Muscle of leg (tissue), 11 donors: ENCODE results near the gene UAP1L1. TPM values are rescaled to one million over a fixed set of nuclear protein-coding genes. Genes with fewer than 3 reads are reported as not detected.

Source experiments
- DNase-seq: peaks from one replicate; pipeline ENCODE4 v3.0.0; 2013
- H3K27ac ChIP-seq: one replicate; pipeline ENCODE4 v1.5.1; 2013; ENCODE audit warnings: mild to moderate bottlenecking, low read length, control low read depth
- H3K27me3 ChIP-seq: one replicate; pipeline ENCODE4 v1.6.1; 2013; ENCODE audit warnings: low read length; ENCODE audit not compliant: control insufficient read depth, insufficient read depth
- H3K36me3 ChIP-seq: one replicate; pipeline ENCODE4 v1.6.1; 2013; ENCODE audit warnings: low read length; ENCODE audit not compliant: control insufficient read depth, insufficient read depth
- H3K4me1 ChIP-seq: one replicate; pipeline ENCODE4 v1.6.1; 2013; ENCODE audit warnings: low read length; ENCODE audit not compliant: control insufficient read depth, insufficient read depth
- H3K4me3 ChIP-seq: one replicate; pipeline ENCODE4 v1.5.1; 2013; ENCODE audit warnings: low read length, control low read depth
- H3K9me3 ChIP-seq: replicated peaks from 2 replicates; pipeline ENCODE4 v1.6.1; 2013; ENCODE audit warnings: low read depth, low read length; ENCODE audit not compliant: control insufficient read depth
- WGBS: methylation state at CpG from one replicate; pipeline ENCODE4 v1.1.5; 2013; ENCODE audit warnings: missing lambda C conversion rate; ENCODE audit not compliant: insufficient coverage; 5-methylcytosine and 5-hydroxymethylcytosine counted together
- polyA plus RNA-seq, 8 donors: library from polyadenylated mRNA; unstranded; fragments of 120-200 nt; gene quantifications; one replicate each; pipeline versions ENCODE4 v1.2.1 to v1.2.3, GENCODE V29; 2013; ENCODE audit warnings: inconsistent platforms in 1 of 8, low replicate concordance in 1 of 8; ENCODE audit not compliant: insufficient read length in 8 of 8, insufficient read depth in 1 of 8
- total RNA-seq: library from RNA; stranded (reverse); fragments of 120-200 nt; gene quantifications from one replicate; pipeline ENCODE4 v1.2.4, GENCODE V29; 2013

The UAP1L1 gene
- total and polyA plus RNA-seq, 9 donors: 1.8 to 3.8 (median 2.1) TPM

DNA sequence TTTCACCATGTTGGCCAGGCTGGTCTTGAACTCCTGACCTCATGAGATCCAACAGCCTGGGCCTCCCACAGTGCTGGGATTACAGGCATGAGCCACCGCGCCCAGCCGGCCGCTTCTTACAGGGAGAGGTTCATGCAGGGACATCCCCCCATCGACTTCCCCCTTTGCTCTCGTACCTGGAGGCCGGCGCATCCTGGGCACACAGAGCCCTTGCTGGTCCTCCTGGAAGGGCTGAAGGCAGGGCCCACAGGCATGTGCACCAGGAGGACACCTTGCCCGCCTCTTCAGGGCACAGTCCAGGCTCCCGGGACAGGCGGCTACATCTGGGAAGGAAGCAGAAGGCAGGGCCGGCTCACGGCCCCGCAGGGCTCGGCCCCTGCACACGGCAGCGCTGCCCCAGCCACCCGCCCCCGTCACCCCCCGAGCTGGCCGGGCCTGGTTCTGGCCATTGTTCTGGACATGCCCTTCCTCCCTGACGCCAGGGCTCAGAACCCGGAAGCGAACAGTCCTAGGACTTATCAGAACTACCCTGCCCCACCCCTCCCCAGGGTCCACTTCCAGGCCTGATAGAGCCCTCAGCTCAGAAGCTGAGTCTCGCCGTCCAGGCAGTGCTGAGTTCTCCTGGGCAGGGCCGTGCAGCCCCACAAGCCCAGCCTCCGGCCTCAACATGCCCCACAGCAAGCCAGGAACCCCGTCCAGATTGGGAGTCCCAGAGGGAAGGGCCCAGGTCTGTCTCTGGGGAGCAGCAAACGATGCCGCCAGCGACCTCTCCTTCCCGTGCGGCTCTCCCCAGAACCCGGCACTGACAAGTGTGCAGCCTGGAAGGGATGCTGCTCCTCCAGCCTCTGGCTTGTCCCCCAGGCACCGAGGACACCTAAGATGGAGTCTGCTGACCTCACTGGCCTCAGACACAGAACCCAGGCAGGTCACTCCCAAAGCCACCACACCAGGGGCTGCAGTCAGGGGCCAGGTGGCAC lies 34.3 kb upstream of the UAP1L1 start:
- Histone ChIP-seq H3K27ac (peak overlapping the region; percentile 20), H3K9me3 (no peaks in the 10 kb centered on the region), H3K4me3 (no peak overlapping the region), H3K4me1 (peaks cover 29% of the 10 kb centered on the region), H3K36me3 (peaks cover 15% of the 10 kb centered on the region), H3K27me3 (peaks cover 44% of the 10 kb centered on the region)
- WGBS: 67% methylated on average over 32 of the region's 36 CpGs
- no peak for DNase-seq

DNA sequence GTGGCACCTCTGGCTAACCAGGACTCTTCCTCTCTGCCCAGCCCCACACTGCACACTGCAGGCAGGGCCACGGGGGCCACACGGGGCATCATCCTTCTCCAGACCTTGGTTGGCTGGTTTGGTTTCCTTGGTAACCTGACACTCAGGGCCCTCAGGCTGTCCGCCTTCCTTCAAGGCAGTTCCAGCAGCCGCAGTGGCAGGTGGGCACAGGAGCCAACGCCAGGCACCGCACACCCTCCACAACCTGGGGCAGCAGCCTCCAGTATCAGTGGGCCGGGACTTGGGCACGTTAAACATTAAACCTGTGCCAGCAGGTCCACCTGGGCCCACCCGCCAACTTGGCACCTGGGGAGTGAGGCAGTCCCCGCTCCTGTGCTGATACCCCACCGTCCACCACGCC lies 33.3 kb upstream of the UAP1L1 start:
- WGBS: 63% methylated on average over 12 of the region's 12 CpGs
- no peak for DNase-seq
- no peaks in the 10 kb centered on the region for H3K9me3 ChIP-seq
- peaks cover 10% of the 10 kb centered on the region for H3K36me3 ChIP-seq
- H3K27ac ChIP-seq: peak overlapping the region; percentile 55
- H3K4me3 ChIP-seq: no peak overlapping the region
- peaks cover 31% of the 10 kb centered on the region for H3K4me1 ChIP-seq
- H3K27me3 ChIP-seq: peaks cover 53% of the 10 kb centered on the region

DNA sequence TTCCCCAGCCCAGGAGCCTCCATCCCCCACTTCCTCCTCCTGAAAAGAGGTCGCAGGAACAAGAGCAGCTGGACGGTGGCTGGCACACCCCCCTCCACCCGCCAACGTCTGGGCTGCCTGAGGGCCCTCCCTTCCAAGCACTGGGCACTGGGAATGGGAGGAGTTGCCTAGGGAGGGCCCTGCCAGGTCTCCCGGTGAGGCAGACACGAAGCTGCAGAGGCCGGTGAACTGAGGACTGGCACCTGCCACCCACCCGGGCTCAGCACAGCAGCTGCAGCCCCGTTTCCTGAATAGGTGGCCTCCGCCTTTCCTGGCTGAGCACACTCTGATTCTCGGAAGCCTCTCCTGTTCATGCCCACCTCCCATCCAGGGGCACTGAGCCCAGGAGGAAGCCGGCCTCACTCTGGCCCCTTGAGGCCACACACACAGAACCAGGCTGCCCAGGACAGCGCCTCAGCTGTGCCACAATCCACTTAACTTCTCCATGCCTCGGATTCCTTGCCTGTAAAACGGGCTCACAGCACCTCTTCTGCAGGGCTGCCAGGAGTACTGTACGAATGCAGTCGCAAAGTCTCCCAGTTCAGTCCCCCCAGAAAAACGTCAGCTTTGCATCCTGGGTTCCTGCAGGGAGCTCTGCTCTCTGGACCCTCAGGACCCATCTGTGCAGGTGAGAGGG lies 32.7 kb upstream of the UAP1L1 start:
- Histone ChIP-seq H3K27ac (peak overlapping the region; percentile 55), H3K36me3 (peaks cover 7% of the 10 kb centered on the region), H3K27me3 (peaks cover 59% of the 10 kb centered on the region), H3K4me3 (peak overlapping the region; percentile 45), H3K4me1 (peaks cover 34% of the 10 kb centered on the region), H3K9me3 (no peaks in the 10 kb centered on the region)
- DNase-seq: no peak
- whole genome bisulfite sequencing: 33% methylated on average over 14 of the region's 18 CpGs

DNA sequence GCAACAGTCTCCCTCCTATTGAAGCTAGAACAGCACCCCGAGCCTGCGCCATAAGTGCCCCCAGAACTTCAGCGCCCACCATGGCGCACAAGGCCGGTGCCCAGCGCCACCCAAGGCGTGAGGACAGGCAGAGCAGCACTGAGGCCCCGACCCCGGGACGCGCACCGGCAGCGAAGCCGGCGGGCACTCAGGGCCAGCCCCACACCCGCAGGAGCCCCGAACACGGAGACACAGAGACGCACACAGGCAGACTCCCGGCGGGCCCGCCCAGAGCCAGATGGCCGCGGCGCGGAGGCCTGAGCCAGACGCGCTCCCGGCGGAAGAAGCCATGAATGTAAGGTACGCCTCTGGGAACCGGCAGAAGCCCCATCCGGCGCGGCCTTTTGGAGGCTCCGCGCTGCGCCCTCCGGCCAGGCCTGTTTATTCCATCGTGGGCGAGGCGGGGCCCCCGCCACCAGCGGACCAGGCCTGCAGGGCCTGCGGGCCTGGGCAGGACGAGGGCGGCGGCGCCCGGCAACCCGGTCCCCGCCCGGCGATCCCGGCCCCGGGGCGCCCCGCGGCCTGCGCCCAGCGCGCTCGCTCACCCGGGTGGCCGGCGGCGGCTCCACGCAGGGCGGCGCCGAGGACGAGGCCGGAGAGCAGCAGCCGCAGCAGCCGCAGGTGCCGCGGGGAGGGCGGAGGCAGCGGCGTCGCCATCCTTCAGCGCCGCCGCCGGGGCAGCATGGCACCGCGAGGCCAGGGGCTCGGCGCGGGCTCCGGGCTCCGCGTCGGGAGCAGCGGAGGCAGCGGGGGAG lies 31.8 kb upstream of the UAP1L1 start:
- H3K36me3 ChIP-seq: peaks cover 4% of the 10 kb centered on the region
- WGBS: 2% methylated on average over 96 of the region's 96 CpGs
- DNase-seq: peak; percentile 58
- H3K27ac ChIP-seq: peak overlapping the region; percentile 35
- H3K27me3 ChIP-seq: peaks cover 68% of the 10 kb centered on the region
- peaks cover 35% of the 10 kb centered on the region for H3K4me1 ChIP-seq
- no peaks in the 10 kb centered on the region for H3K9me3 ChIP-seq
- peak overlapping the region; percentile 50 for H3K4me3 ChIP-seq

DNA sequence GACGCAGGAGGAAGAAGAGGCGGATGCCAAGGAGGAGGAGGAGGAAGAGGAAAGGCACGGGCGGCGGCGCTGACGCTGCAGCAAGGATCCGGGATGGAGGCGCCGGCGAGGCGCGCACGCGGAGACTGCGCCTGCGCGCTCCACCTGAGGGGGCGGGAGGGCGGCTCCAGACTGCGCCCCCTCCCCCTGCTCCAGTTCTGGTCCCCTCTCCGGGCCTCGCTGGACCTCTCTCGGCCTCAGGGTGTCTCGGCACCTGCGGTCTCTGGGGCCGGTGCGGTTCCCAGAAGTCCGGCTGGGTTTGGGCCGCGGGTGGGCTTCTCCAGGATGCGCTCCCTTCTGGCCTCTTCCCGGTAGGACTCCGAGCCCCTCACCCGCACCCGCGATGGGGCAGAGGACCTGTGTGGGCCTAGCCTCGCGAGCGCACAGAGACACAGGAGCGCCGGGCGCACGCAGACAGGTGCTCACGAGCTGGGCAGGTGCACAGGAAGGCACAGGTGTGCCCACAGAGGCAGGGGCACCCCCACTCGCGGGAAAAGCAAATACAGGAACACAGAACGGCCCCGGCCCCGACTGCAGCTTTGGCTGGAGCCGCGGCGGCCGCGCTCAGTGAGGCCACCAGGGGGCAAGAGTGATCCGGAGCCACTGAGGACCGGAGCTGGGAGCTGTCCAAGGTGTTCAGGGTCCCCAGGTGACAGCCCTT lies 31.1 kb upstream of the UAP1L1 start, which contains the start of gene NPDC1:
Gene NPDC1 (minus strand): TSS at position 90 of the 700 bp plus-strand sequence. CDS start 188 bp downstream, outside the sequence.
- DNase-seq: peak; percentile 89
- no peaks in the 10 kb centered on the region for H3K9me3 ChIP-seq
- H3K36me3 ChIP-seq: no peaks in the 10 kb centered on the region
- peaks cover 35% of the 10 kb centered on the region for H3K4me1 ChIP-seq
- peak within 1 kb of the TSS; percentile 67 for H3K27ac ChIP-seq
- H3K27me3 ChIP-seq: peaks cover 74% of the 10 kb centered on the region
- peak within 1 kb of the TSS; percentile 50 for H3K4me3 ChIP-seq
- WGBS: under 1% methylated on average over 56 of the region's 57 CpGs

DNA sequence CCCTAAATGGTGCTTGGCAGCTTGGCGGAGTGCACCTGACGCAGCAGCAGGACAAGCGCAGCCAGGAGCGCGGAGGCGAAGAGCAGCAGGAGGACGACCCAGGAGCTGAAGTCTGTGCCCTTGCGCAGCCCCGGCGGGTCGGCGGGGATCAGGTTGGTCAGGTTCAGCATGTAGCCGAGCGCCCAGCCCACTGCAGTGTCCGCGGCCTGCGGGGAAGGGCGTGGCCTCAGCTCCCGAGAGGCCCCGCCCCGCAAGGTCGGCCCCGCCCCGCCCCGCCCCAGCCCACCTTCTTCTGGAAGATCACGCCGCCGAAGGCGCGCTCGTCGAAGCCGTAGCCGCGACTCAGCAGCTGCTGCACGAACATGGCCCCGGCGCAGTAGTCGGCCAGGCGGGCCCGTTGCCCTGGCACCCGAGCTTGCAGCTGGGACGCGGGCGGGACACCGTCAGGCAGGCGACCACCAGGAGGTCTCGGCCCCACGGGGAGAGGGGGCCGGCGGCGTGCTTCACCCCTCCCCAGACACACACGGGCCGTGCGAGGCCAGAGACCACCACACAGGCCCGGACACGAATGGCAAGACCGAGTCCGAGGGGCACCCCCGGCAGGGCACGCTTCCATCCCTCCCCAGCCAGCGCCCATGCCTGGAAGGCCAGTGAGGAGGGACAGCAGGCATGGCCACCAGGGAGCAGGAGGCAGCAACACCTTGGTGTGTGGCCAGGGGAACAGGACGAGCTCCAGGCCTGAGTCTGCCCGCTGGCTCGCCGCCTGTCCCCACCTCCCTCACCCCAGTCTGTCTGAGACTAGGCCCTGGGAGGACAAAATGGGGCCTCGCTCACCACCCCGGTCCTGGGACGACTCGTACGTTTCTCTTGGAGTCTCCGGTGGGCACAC lies 28.4 kb upstream of the UAP1L1 start:
- H3K4me1 ChIP-seq: peaks cover 47% of the 10 kb centered on the region
- H3K36me3 ChIP-seq: no peaks in the 10 kb centered on the region
- no peak overlapping the region for H3K27ac ChIP-seq
- 33% methylated on average over 61 of the region's 72 CpGs for WGBS
- no peak for DNase-seq
- peaks cover 91% of the 10 kb centered on the region for H3K27me3 ChIP-seq
- H3K4me3 ChIP-seq: no peak overlapping the region
- H3K9me3 ChIP-seq: no peaks in the 10 kb centered on the region

DNA sequence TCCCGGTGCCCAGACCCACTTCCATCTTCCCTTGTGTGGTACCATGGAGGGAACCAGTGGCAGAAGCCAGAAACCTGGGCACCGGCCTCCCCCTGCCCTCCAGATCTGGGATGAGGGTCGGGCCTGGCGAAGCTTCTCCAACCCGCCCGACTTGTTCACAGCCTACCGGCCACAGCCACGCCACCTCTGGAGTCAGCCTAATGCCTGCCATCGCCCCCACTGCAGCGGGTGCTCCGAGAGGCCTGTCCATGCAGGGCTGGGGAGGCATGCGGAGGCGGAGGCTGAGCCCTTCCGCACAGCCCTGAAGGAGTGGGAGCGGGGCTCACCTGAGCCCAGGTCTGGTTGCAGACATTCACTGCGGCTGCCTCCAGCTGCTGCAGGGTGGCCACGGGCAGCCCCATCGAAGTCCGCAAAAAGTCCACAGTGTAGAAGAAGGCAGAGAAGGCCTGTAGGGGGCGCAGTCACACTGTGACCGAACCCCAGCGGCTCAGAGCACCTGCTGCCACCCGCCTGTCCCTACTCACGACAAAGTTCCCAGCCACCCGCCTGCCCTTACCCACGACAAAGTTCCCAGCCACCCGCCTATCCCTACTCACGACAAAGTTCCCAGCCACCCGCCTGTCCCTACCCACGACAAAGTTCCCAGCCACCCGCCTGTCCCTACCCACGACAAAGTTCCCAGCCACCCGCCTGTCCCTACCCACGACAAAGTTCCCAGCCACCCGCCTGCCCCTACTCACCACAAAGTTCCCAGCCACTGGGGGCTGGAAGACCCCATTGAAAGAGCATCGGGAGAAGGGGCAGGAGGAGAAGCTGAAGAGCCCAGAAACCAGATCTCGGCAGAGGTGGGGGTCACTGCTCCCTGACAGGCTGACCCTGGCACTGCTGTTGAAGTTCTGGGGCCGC lies 27.5 kb upstream of the UAP1L1 start:
- Histone ChIP-seq H3K36me3 (no peaks in the 10 kb centered on the region), H3K4me3 (no peak overlapping the region), H3K27me3 (peaks cover 90% of the 10 kb centered on the region), H3K9me3 (no peaks in the 10 kb centered on the region), H3K4me1 (peaks cover 46% of the 10 kb centered on the region), H3K27ac (no peak overlapping the region)
- no peak for DNase-seq
- WGBS: 49% methylated on average over 33 of the region's 38 CpGs

DNA sequence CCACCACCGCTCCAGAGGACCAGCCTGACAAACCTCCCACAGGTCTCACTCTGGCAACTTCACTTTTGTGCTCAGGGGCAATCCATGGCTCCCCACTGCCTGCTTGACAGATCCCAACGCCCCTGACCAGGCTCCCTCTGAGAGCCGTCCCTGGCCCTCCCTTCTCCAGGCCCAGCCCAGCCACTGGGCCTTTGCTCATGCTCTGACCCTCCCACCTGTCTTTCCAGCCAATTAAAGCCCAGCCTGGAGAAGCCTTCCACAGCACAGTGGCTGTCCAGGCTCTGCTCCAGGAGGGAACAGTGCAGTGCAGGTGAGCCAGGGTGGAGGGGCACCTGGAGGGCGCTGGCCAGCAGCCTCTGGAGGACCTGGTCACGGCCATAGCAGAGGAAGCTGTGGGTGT lies 26.7 kb upstream of the UAP1L1 start:
- no peak overlapping the region for H3K4me3 ChIP-seq
- no peak for DNase-seq
- H3K27ac ChIP-seq: no peak overlapping the region
- peaks cover 47% of the 10 kb centered on the region for H3K4me1 ChIP-seq
- H3K9me3 ChIP-seq: no peaks in the 10 kb centered on the region
- H3K36me3 ChIP-seq: no peaks in the 10 kb centered on the region
- H3K27me3 ChIP-seq: peaks cover 90% of the 10 kb centered on the region
- WGBS: 68% methylated on average over 4 of the region's 5 CpGs
